Neuronal stem cell (in vitro differentiated cells): Measurements from ENCODE around the gene ERO1B.

ENCODE experiments used
- DNase-seq: peaks from one replicate; pipeline ENCODE4 v3.0.0-alpha.2; 2013; ENCODE audit warnings: low spot score
- H2AFZ ChIP-seq: one replicate; pipeline ENCODE4 v1.6.1; 2013; ENCODE audit warnings: mild to moderate bottlenecking, low read length, inconsistent platforms
- H2AK5ac ChIP-seq: 2 replicates; pipeline ENCODE4 v1.6.1; 2013; ENCODE audit warnings: low read depth, mild to moderate bottlenecking, inconsistent platforms, low read length, moderate library complexity, mixed read lengths
- H2BK120ac ChIP-seq: 2 replicates; pipeline ENCODE4 v1.6.1; 2013; ENCODE audit warnings: low read depth, mild to moderate bottlenecking, inconsistent platforms, low read length, moderate library complexity, mixed read lengths
- H2BK12ac ChIP-seq: one replicate; pipeline ENCODE4 v1.6.1; 2013; ENCODE audit warnings: low read length, inconsistent platforms
- H2BK15ac ChIP-seq: 2 replicates; pipeline ENCODE4 v1.6.1; 2013; ENCODE audit warnings: mild to moderate bottlenecking, low read length, inconsistent platforms, mixed read lengths
- H2BK5ac ChIP-seq: one replicate; pipeline ENCODE4 v1.6.1; 2013; ENCODE audit warnings: inconsistent platforms, mild to moderate bottlenecking, low read length, moderate library complexity
- H3K14ac ChIP-seq: one replicate; pipeline ENCODE4 v1.6.1; 2013; ENCODE audit warnings: low read length, inconsistent platforms
- H3K18ac ChIP-seq: 2 replicates; pipeline ENCODE4 v1.6.1; 2013; ENCODE audit warnings: low read length, inconsistent platforms
- H3K23ac ChIP-seq: 2 replicates; pipeline ENCODE4 v1.6.1; 2013; ENCODE audit warnings: low read depth, mild to moderate bottlenecking, mixed read lengths, low read length, inconsistent platforms; ENCODE audit not compliant: poor library complexity
- H3K27ac ChIP-seq: replicated peaks from 3 replicates; pipeline ENCODE4 v1.5.1; 2013; ENCODE audit warnings: low read length, inconsistent platforms
- H3K27me3 ChIP-seq, 3 experiments: 2 replicates each; pipeline ENCODE4 v1.6.1; 2013; ENCODE audit warnings: low read length in 3 of 3, mild to moderate bottlenecking in 2 of 3, inconsistent platforms in 1 of 3, low read depth in 1 of 3, mixed read lengths in 1 of 3, moderate library complexity in 1 of 3; ENCODE audit not compliant: control insufficient read depth in 3 of 3, insufficient read depth in 3 of 3
- H3K36me3 ChIP-seq, 2 donors: replicated peaks in 1 of 2; 2 replicates each; pipeline ENCODE4 v1.6.1; 2013; ENCODE audit warnings: low read length in 2 of 2; ENCODE audit not compliant: control insufficient read depth in 2 of 2, insufficient read depth in 2 of 2
- H3K4ac ChIP-seq: 2 replicates; pipeline ENCODE4 v1.6.1; 2013; ENCODE audit warnings: inconsistent platforms, mild to moderate bottlenecking, low read length, moderate library complexity
- H3K4me1 ChIP-seq, 2 donors: 1 replicate in 1 of 2; 2 replicates in 1 of 2; pipeline ENCODE4 v1.6.1; 2013; ENCODE audit warnings: low read length in 2 of 2, low read depth in 1 of 2; ENCODE audit not compliant: control insufficient read depth in 2 of 2, insufficient read depth in 1 of 2
- H3K4me2 ChIP-seq: one replicate; pipeline ENCODE4 v1.6.1; 2013; ENCODE audit warnings: mild to moderate bottlenecking, low read length, inconsistent platforms; ENCODE audit not compliant: insufficient read depth, poor library complexity, severe bottlenecking
- H3K4me3 ChIP-seq, 2 donors: 2 replicates each; pipeline ENCODE4 v1.5.1; 2013; ENCODE audit warnings: low read length in 2 of 2, mild to moderate bottlenecking in 2 of 2, inconsistent platforms in 1 of 2, moderate library complexity in 1 of 2
- H3K79me1 ChIP-seq: one replicate; pipeline ENCODE4 v1.6.1; 2013; ENCODE audit warnings: low read depth, mild to moderate bottlenecking, inconsistent platforms, low read length, moderate library complexity
- H3K9ac ChIP-seq: one replicate; pipeline ENCODE4 v1.6.1; 2013; ENCODE audit warnings: mild to moderate bottlenecking, low read depth, low read length, inconsistent platforms; ENCODE audit not compliant: poor library complexity
- H3K9me3 ChIP-seq, 2 donors: replicated peaks in 1 of 2; 2 replicates each; pipeline versions ENCODE3 to v1.6.1; 2013; ENCODE audit warnings: low read length in 2 of 2, mild to moderate bottlenecking in 2 of 2, inconsistent platforms in 1 of 2, low read depth in 1 of 2, mixed read lengths in 1 of 2, moderate library complexity in 1 of 2; ENCODE audit not compliant: control insufficient read depth in 2 of 2, insufficient read depth in 1 of 2
- H4K8ac ChIP-seq: one replicate; pipeline ENCODE4 v1.6.1; 2013; ENCODE audit warnings: low read depth, mild to moderate bottlenecking, inconsistent platforms, low read length, moderate library complexity
- H4K91ac ChIP-seq: one replicate; pipeline ENCODE4 v1.6.1; 2013; ENCODE audit warnings: low read length, low read depth, mild to moderate bottlenecking, inconsistent platforms; ENCODE audit not compliant: poor library complexity
- WGBS, 2 donors: extraction: QIAGEN DNeasy Blood & Tissue Kit; methylation state at CpG; one replicate each; pipeline ENCODE4 v1.1.7; 2013; ENCODE audit warnings: missing lambda C conversion rate in 2 of 2, mixed read lengths in 1 of 2; ENCODE audit not compliant: insufficient read length in 2 of 2, insufficient replicate concordance in 1 of 2; ENCODE audit errors: extremely low coverage in 2 of 2; 5-methylcytosine and 5-hydroxymethylcytosine counted together

Gene ERO1B

GRCh38 chr1:236289492-236290131 is 7.9 kb upstream of the ERO1B start:
- Histone ChIP-seq H2AFZ (no peak overlapping the region), H3K79me1 (no peaks in the 10 kb centered on the region), H3K36me3 (no peaks in the 10 kb centered on the region), H3K4ac (no peak overlapping the region), H3K4me3 (no peak overlapping the region), H3K14ac (no peak overlapping the region), H3K23ac (no peak overlapping the region), H3K18ac (no peak overlapping the region), H2BK5ac (no peak overlapping the region), H2BK120ac (no peak overlapping the region), H3K27me3 (peaks cover 0 to 6% (median 0%) of the 10 kb centered on the region in 3 experiments), H3K4me1 (peaks cover 0 to under 1% of the 10 kb centered on the region in 2 donors), H2BK15ac (no peak overlapping the region), H2BK12ac (no peak overlapping the region), H2AK5ac (no peak overlapping the region), H3K9me3 (no peaks in the 10 kb centered on the region), H4K8ac (no peak overlapping the region), H4K91ac (no peak overlapping the region), H3K9ac (no peak overlapping the region), H3K4me2 (no peak overlapping the region), H3K27ac (no peak overlapping the region)
- no peak for DNase-seq
- no CpG with 5 or more reads among the region's 1 CpG for WGBS, 2 donors

- Histone ChIP-seq H2AK5ac (no peak overlapping the region), H3K27me3 (peaks cover 0 to 8% (median 0%) of the 10 kb centered on the region in 3 experiments), H2BK120ac (no peak overlapping the region), H3K18ac (no peak overlapping the region), H3K27ac (no peak overlapping the region), H3K4ac (no peak overlapping the region), H3K4me1 (peaks cover 2 to 4% of the 10 kb centered on the region in 2 donors), H4K8ac (no peak overlapping the region), H3K36me3 (no peaks in the 10 kb centered on the region), H3K4me3 (no peak overlapping the region), H2BK5ac (no peak overlapping the region), H2AFZ (no peak overlapping the region), H2BK12ac (no peak overlapping the region), H3K4me2 (no peak overlapping the region), H3K9ac (no peak overlapping the region), H3K23ac (no peak overlapping the region), H3K79me1 (no peaks in the 10 kb centered on the region), H3K14ac (no peak overlapping the region), H2BK15ac (no peak overlapping the region), H4K91ac (no peak overlapping the region), H3K9me3 (no peaks in the 10 kb centered on the region)
- WGBS, 2 donors, result no CpG with 5 or more reads among the region's 5 CpGs
- no peak for DNase-seq
These were observed 6.8 kb upstream of the ERO1B start for GRCh38 chr1:236288620-236288976.

GRCh38 chr1:236287757-236288619 is 6.2 kb upstream of the ERO1B start:
- Histone ChIP-seq H2AFZ (no peak overlapping the region), H4K8ac (no peak overlapping the region), H3K4ac (no peak overlapping the region), H4K91ac (no peak overlapping the region), H3K36me3 (no peaks in the 10 kb centered on the region), H3K14ac (no peak overlapping the region), H3K18ac (no peak overlapping the region), H3K4me2 (no peak overlapping the region), H3K4me1 (peaks cover 2 to 4% of the 10 kb centered on the region in 2 donors), H3K23ac (no peak overlapping the region), H2AK5ac (no peak overlapping the region), H2BK120ac (no peak overlapping the region), H3K9ac (no peak overlapping the region), H3K27me3 (peaks cover 0 to 12% (median 0%) of the 10 kb centered on the region in 3 experiments), H3K4me3 (no peak overlapping the region), H2BK12ac (no peak overlapping the region), H3K27ac (no peak overlapping the region), H3K79me1 (no peaks in the 10 kb centered on the region), H3K9me3 (no peaks in the 10 kb centered on the region), H2BK15ac (no peak overlapping the region), H2BK5ac (no peak overlapping the region)
- WGBS, 2 donors, result no CpG with 5 or more reads among the region's 22 CpGs
- DNase-seq, result peak; percentile 49

GRCh38 chr1:236287356-236287755 is 5.6 kb upstream of the ERO1B start:
- Histone ChIP-seq H4K8ac (no peak overlapping the region), H3K4me3 (no peak overlapping the region), H3K36me3 (no peaks in the 10 kb centered on the region), H3K27ac (no peak overlapping the region), H3K4me2 (no peak overlapping the region), H3K27me3 (peaks cover 0 to 18% (median 0%) of the 10 kb centered on the region in 3 experiments), H4K91ac (no peak overlapping the region), H3K23ac (no peak overlapping the region), H2BK12ac (no peak overlapping the region), H2BK5ac (no peak overlapping the region), H3K9me3 (no peaks in the 10 kb centered on the region), H2AFZ (no peak overlapping the region), H3K14ac (no peak overlapping the region), H3K18ac (no peak overlapping the region), H3K79me1 (no peaks in the 10 kb centered on the region), H3K4ac (no peak overlapping the region), H2BK15ac (no peak overlapping the region), H3K9ac (no peak overlapping the region), H3K4me1 (peaks cover 3 to 5% of the 10 kb centered on the region in 2 donors), H2AK5ac (no peak overlapping the region), H2BK120ac (no peak overlapping the region)
- no CpG with 5 or more reads among the region's 12 CpGs for WGBS, 2 donors
- DNase-seq, result no peak
